NCI-H187 treated with DMSO at 0.1 percent for 48 hours (cell line): ENCODE results near the gene MFAP5.
"Not testable (repeated sequence)": the region's sequence is repeated elsewhere in the genome, so short reads cannot be mapped to it uniquely, and the experiment has no call there.

Experiments
- DNase-seq: peaks from one replicate; lab custom pipeline; 2025; lab: John Stamatoyannopoulos, UW

The MFAP5 gene

DNA sequence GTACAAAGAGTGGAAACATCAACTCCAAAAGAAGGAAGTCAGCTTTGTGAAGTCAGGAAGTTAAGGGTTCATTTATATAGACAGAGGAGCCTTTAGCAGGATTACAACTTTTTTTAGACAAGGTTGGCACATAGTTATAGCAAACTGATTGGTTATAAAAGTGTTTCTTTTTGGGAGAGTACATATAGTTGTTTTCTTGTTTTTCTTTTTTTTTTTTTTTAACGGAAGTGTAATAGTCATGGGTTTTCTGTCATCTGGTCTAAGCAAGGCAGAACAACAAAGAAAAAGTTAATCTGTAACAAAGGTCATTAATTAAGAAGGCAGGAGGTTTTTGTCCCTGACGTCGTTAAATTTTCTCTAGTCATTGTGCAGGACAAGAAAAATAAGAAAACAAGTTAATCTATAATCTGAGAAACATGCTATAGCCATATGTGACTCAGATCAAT, 13.0 kb upstream of the MFAP5 start:
- no peak for DNase-seq

DNA sequence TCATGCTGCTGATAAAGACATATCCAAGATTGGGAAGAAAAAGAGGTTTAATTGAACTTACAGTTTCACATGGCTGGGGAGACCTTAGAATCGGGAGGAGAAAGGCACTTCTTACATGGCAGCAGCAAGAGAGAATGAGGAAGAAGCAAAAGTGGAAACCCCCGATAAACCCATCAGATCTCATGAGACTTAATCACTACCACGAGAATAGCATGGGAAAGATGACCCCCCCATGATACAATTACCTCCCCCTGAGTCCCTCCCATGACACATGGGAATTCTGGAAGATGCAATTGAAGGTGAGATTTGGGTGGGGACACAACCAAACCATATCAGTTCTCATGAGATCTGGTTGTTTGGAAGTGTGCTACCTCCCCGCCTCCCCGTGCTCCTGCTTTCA, 9.8 kb upstream of the MFAP5 start:
- DNase-seq, result no peak

DNA sequence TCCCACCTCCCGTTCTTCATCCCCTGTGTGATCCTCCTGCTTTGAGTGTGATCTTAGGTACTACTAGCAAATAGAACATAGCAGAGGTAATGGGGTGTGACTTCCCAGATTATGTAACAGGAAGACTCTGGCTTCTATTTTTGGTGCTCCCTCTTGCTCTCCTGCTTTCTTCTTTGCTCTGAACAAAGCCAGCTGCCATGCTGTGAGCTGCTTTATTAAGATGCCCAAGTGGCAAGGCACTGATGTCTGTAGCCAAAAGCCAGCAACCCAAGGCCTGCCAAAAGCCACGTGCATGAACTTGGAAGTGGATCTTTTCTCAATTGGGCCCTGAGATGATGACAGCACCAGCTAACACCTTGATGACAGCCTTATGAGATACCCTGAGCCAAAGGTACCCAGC, 5.8 kb upstream of the MFAP5 start:
- no peak for DNase-seq

DNA sequence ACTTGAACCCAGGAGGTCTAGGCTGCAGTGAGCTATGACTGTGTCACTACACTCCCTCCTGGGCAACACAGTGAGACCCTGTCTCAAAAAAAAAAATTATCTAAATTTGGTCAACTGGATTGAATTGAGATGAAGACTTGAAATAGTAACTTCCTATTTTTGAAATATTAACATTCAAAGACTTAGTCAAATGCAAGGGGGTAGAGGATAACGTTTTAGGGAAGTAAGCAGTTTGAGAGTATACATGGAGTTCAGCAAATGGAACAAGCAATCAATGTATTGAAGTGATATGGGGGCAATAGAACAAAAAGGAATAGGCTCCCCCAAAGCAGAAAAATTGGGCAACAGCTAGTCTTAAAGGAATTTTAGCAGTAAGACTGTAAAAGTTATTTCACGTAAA, 4.6 kb upstream of the MFAP5 start:
- DNase-seq, result no peak

DNA sequence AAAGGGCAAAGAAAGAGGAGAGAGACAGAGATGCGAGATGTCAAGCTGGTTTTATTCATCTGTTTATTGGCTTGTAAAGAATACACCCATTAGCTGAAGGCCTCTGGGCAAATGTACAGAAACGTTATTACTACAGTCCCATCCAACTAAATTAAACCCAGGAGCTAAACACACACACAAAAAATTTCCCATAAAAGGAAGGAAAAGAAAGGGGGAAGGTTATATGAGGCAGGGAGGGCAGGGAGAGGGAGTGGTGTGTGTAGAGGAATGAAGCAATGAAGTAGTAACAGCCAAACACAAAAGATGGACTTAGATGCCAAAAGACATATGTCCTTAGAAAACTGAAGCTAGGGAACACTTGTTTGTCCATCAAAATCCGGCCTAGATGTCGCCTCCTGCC, 3.1 kb upstream of the MFAP5 start:
- no peak for DNase-seq

DNA sequence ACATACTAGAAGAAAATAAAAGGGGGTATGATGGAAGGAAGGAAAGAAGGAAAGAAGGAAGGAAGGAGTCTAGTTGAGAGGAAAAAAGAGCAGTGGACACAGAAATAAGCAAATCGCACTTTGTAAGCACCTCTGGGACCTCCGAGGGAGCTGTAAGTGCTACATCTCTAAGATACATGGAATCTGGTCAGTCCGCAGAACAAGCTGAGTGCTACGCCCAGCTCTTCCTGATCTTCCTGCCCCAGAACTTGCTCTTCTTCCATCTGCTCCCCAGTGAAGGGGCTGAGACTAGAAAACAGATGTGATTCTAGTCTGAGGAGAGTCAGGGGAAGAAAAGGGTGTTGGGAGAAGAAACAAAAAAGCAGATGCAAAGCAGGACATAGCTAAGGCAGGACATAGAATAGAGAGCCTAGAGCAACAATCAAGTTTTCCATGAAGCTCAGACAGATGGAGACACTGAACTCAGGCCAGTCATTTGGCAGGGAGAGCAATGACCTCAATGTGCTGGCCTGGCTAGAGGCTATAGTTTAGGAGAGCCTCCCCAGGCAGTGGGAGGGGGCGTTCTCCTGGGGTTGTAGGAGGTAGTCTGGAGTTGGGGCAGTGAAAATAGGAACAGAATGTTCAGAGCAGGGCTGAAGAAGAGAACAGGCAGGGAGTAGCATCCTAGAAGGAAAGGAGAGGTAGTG, 1.7 kb upstream of the MFAP5 start:
- DNase-seq, result no peak

DNA sequence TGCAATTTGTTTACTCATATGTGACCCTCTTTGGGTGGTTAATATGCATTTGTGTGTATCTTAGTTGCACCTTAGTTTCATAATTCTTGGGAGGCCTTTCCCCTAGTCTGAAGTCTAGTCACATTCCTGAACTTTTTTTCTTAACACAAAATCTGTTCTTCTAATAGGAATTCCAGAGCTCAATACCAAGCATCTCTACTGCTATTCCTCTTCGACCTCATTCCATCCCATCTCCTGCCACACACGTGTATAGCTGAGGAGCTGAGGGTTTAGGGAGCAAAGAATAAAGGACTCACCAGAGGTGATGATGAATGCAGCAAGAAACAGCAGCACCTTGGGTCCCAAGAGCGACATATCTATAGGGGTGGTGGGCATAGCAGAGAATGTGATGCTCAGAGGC, 875 bp downstream of the MFAP5 start:
- DNase-seq, result no peak

DNA sequence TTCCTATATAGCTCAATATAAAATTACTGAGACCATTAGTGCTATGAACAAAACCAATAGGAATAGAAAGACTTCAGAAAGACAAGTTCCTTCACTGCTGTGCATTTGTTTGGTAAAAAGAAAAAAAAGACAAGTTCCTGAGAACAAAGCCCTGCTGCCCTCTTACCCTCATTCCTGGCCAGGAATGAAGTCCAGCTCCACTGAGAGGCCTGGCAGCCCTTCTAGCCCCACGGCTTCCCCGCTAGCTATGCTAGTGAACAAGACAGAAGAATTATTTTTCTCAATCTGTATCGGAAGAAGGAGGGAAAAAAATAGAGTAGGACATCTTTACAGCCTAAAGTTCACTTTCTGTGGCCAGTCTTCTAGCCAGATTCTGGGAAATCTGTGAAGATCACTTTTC, 1.6 kb downstream of the MFAP5 start:
- DNase-seq, result no peak

DNA sequence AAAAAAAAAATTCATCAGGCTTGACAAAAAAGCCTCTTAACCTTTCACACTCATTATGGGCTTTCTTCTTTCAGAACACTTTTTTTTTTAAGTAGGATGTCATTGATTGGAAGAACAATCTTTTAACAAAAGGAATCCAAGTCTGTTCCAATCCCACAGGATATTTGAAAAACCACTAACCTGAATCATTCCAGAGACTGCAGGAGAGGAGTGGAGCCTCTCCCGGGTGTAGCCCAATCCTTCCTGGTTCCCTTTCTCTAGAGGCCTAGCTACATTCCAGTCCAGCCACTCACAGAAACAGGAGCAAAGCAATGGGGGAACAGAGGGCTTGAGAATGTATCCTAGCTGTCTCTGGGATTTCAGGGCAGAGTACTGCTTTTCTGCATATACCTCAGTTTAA, 4.3 kb downstream of the MFAP5 start:
- no peak for DNase-seq

DNA sequence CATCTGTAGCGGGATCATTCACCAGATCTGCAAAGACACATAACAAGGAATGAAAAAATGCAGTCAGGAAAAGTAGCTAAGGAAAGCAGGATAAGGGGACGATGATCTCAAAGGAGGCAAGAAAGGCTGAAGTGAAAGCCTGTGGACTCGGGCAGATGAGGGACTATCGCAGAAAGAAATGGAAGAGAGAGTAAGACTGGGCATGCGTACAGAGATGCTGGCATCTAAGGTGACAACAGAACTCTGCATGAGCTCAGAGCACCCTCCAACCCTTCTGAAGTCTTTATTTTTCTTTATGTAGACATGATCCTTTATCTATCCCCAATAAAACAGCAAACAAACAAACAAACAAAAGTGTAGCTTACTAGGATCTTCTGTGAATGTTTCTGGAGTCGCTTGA, 7.2 kb downstream of the MFAP5 start:
- no peak for DNase-seq

DNA sequence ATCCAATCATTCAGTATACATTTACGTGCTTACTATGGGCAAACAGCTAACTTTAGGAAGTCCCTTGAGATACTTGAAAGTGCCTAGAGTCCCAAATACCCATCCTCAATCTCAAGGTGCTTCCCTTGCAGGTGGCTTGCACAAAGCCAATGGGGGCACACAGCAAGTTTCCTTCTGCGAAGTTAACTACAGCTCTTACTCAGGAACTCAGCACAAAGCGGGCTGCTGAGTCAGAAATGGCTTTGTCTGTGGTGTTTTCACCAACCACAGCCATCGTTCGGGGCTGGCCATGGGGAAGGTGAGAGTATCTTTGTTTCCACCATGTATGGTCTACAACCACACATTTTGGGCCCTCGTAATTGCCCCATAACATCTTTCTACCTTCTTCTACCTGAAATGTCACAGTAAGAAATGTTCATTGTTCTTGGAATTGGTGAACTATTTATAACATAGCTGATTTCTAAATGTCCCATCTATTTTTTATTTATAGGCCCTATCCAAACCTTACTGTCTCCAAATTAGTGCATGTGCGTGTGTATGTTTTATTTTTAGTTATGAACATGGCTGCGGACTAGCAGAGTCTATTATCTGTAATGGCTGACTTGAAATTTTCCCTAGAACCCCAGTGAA, 13.9 kb downstream of the MFAP5 start:
- DNase-seq, result no peak

DNA sequence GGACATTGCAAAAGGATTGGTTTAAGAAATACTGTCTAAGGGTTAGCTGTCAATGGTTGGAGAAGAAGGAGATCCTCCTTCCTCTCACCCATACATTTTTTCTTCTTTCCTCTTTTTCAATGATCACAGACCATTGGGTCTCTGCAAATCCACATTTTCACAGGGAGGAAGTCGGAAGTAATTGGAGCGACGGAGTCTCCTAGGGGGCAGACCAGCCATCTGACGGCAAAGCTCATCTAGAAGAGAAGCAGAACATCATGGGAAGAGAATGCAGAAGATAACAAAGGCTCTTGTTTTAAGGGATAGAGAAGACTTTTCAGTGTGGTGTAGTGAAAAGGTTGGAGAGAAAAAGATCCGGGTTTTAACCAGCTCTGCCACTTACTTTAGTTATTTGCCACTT, 14.7 kb downstream of the MFAP5 start:
- no peak for DNase-seq

DNA sequence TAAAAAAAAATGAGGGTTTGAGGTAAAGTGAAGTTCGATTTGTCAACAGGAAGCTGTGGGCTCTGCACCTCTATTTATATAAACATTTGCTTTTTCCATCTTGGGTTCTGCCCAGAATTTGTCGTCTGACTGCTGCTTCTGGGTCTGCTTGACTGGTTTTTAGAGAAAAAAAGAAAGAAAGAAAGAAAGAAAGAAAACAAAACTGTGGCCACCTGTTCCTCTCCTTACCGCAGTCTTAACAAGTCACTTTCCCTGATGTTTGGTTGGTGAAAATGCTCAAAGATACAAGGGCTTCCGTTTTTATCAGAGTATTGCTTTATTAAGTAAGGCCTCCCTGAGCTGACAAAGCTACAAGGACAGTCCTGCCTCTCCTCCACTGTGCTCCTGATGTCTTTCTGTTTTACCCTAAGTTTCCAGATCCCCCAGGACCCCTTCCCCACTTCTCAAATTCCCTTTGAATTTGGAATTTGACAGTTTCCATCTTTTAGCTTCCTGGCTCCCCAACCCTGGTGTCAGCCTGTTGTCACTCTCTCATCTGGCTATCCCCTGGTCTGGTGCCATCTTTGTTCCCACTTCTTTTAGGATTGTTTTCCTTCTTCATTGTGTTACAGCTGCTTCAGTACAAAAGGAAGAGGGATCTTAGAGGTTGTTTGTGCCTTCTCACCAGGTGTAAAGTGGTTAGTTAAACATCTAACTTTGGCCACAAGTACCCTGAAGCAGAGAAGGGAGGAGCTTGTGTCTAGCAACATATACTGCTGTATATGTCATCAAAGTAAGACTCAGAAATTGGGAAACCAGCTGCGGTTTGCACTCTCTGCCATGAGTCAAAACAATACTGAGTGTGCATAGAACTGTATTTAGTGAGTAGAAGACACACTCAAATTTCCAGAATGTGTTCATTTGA, 18.0 kb downstream of the MFAP5 start:
- no peak for DNase-seq

DNA sequence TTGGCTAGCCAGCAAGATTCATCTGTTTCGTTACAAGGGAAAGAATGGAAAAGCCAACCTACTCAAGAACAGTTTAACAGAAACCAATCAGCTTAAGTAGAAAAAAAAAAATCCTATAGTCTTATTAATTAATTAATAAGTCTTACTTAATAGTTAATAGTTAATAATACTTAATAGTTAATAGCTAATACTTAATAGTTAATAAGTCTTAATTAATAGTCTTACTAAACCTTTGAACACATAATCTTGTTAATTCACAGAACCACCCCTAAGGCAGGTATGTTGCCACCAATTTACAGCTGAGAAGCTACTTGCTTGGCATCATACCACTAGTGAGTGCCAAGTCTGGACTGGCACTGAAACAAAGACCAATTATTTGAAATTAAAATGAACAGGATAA, 19.9 kb downstream of the MFAP5 start:
- DNase-seq, result no peak

DNA sequence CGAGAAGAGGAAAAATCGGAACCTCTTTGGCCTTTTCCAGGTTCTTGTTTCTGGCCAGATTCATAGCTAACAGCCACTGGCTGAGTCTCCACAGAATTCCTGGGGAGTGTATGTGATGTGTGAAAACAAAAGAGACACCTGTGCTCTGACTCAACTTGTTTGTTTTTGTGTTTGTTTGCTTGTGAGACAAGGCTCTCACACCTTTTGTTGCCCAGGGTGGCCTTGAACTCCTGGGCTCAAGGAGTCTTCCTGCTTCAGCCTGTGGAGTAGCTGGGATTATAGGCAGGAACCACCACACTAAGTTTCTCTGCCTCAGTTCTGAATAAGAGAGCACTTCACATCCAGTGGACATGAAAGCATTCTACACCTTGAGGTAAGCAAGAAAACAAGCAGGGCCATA, 22.7 kb downstream of the MFAP5 start:
- DNase-seq, result no peak

DNA sequence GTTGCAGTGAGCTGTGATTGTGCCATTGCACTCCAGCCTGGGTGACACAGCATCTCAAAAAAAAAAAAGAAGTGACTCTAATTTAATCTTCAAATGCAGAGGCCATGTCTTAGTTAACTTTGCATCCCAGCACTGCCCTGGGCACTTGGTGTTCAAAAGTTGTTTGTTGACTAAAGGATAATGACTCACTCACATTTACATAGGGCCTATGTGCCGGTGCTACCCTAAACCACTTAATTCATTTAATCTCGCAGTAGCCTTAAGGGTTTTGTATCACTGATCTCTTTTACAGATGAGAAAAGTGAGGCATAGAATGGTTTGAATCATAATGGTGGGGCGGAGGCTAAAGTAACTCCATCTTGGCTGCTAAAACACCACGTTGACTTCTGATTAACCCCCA, 23.7 kb downstream of the MFAP5 start:
- DNase-seq, result no peak

DNA sequence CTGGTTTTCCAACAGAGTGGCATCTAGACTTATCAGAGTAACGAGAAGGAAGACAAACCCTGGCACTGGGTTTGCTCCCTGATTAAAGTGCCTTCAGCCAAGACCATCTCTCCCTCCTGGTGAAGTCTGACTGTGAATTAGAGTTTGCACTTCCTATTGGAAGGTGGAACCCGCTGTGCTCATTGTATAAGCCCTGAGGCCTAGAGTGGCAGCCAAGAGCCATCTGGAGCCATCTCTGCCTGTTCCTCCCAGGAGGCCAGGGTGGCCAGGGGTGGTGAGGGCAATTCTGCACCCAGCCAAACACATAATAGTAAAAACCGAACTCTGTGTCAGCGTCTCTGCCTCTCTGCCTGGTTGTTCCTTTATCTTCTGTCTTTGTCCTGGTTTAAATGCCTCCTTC, 25.0 kb downstream of the MFAP5 start:
- no peak for DNase-seq

DNA sequence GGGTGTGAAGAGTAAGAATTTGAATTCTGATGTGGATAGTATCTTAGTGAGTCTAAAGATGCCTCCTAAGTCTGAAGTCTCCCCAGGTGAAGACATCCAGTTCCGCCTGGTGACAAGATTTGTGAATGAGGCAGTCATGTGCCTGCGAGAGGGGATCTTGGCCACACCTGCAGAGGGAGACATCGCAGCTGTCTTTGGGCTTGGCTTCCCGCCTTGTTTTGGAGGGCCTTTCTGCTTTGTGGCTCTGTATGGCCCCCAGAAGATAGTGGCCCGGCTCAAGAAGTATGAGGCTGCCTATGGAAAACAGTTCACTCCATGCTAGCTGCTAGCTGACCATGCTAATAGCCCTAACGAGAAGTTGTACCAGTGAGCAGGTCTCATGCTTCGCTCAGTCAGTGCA, 25.4 kb downstream of the MFAP5 start:
- DNase-seq, result no peak

DNA sequence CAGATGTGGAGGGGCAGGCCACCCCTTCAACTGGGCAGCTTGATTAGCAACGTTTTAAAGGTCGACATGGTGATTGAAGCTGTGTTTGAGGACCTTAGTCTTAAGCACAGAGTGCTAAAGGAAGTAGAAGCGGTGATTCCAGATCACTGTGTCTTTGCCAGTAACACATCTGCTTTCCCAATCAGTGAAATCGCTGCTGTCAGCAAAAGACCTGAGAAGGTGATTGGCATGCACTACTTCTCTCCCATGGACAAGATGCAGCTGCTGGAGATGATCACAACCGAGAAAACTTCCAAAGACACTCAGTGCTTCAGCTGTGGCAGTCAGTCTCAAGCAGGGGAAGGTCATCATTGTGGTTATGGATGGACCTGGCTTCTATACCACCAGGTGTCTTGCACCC, 26.0 kb downstream of the MFAP5 start:
- no peak for DNase-seq

DNA sequence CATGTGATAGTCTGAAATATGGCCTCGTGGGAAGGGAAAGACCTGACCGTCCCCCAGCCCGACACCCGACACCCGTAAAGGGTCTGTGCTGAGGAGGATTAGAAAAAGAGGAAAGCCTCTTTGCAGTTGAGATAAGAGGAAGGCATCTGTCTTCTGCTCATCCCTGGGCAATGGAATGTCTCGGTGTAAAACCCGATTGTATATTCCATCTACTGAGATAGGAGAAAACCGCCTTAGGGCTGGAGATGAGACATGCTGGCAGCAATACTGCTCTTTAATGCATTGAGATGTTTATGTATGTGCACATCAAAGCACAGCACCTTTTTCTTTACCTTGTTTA, 26.6 kb downstream of the MFAP5 start:
- DNase-seq, result not testable (repeated sequence)

DNA sequence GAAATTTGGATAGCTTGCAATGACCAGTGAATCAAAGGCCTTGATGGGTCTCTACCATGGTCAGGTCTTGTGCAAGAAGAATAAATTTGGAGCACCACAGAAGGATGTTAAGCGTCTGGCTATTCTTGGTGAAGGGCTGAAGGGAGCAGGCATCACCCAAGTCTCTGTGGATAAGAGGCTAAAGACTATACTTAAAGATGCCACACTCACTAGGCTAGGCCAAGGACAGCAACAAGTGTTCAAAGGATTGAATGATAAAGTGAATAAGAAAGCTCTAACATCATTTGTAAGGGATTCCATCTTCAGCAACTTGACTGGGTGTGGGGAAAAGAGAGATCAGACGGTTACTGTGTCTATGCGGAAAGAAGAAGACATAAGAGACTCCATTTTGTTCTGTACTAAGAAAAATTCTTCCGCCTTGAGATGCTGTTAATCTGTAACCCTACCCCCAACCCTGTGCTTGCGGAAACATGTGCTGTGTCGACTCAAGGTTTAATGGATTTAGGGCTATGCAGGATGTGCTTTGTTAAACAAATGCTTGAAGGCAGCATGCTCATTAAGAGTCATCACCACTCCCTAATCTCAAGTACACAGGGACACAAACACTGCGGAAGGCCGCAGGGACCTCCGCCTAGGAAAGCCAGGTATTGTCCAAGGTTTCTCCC, 27.2 kb downstream of the MFAP5 start:
- not testable (repeated sequence) for DNase-seq

DNA sequence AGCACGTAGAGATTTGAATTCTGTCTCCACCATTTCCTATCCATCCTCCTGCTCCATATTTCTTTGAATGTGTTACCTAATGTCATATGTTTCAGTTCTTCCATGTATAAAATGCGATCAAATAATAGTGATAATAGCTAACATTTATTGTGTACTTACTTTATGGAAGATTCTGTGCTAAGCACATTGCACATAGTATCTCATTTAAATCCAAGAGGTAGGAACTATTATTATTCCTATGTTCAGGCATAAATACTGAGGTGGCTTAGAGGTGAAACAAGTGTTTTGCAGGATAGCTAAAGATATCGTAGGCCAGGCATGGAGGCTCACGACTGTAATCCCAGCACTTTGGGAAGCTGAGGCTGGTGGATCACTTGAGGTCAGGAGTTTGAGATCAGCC, 32.5 kb downstream of the MFAP5 start:
- DNase-seq, result no peak
